HUES64 (cell line): ENCODE results near the gene CAPS.
"Not testable (repeated sequence)": the region's sequence is repeated elsewhere in the genome, so short reads cannot be mapped to it uniquely, and the experiment has no call there.

Source experiments
- H3K27ac ChIP-seq: 2 replicates; pipeline ENCODE4 v1.7.0; 2013; ENCODE audit warnings: low read depth, low read length, inconsistent platforms
- H3K27me3 ChIP-seq: 2 replicates; pipeline ENCODE4 v1.6.1; 2013; ENCODE audit warnings: mild to moderate bottlenecking, low read length; ENCODE audit not compliant: insufficient read depth
- H3K36me3 ChIP-seq: 2 replicates; pipeline ENCODE4 v1.6.1; 2013; ENCODE audit warnings: mild to moderate bottlenecking, low read length; ENCODE audit not compliant: insufficient read depth
- H3K4me1 ChIP-seq: 2 replicates; pipeline ENCODE4 v1.6.1; 2013; ENCODE audit warnings: mild to moderate bottlenecking, low read length, moderate library complexity; ENCODE audit not compliant: insufficient read depth
- H3K4me3 ChIP-seq: 2 replicates; pipeline ENCODE4 v1.5.1; 2013; ENCODE audit warnings: mild to moderate bottlenecking, low read length, moderate library complexity
- H3K9ac ChIP-seq: 2 replicates; pipeline ENCODE4 v1.6.1; 2013; ENCODE audit warnings: mild to moderate bottlenecking, low read depth, low read length
- H3K9me3 ChIP-seq: 2 replicates; pipeline ENCODE4 v1.6.1; 2013; ENCODE audit warnings: low read depth, low read length; ENCODE audit not compliant: insufficient read depth
- WGBS: fragments of 150-250, 120-280 bp; methylation state at CpG from one replicate; pipeline ENCODE4 v1.1.7; 2013; ENCODE audit warnings: missing lambda C conversion rate; 5-methylcytosine and 5-hydroxymethylcytosine counted together

CAPS gene

DNA sequence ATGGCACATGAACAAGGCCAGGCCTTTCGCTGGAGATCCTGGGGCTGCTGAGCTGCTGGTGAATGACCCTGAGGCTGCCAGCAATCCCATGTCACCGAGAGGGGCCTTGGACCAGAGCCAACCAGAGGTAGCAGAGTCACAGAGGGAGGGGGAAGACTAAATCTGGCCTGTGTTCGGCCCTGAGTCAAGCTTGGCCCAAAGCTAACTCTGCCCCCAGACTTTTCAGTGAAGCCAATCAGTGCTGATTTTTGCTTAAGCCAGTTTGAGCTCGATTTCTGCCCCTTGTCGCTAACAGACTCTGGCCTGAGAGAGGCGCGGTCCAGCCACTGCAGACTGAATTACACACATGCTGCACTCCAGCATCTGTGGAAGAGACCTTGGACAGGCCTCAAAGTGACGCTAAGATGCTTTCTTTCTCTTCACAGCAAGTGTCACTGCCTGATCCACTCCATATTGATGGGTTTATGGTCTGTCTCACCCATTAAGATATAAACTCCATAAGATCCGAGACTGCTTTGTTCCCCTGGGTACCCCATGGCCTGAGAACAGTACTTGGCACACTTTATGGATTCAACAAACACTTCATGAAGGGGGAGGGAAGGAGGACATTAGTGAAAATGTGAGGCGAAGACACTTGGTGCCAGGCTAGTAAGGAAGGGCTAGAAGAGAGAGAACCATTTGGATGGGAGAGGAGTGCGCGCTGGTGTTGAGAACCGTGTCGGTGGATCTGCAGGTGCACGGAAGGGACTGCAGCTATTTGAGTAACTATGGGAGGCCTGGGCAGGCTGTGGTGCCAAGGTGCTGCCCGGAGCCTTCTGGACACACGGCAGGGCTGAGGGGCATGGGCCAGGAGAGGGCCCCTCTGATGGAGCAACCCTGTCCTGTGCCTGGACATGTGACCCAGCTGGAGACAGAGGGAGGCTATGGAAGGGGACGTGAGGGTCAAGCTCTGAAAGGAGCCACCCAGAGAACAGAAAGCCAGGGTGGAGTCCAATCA is 46.2 kb downstream of the CAPS start:
- no peak overlapping the region for H3K9ac ChIP-seq
- no peak overlapping the region for H3K4me3 ChIP-seq
- no peaks in the 10 kb centered on the region for H3K36me3 ChIP-seq
- peaks cover 34% of the 10 kb centered on the region for H3K4me1 ChIP-seq
- H3K27me3 ChIP-seq, result no peaks in the 10 kb centered on the region
- H3K27ac ChIP-seq, result no peak overlapping the region
- no peaks in the 10 kb centered on the region for H3K9me3 ChIP-seq
- WGBS, result 93% methylated on average over 18 of the region's 18 CpGs

DNA sequence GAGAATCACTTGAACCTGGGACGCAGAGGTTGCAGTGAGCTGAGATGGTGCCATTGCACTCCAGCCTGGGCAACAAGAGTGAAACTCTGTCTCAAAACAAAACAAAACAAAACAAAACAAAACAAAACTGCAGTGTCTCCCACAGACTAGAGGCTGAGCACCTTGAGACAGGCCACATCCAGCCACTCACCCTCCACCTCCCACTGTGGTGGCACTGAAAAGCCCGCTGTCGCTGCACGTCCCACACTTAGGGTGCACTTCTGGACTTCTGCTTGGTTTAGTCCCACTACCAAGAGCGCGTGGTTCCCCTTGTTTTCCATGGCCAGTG is 47.6 kb downstream of the CAPS start:
- H3K4me3 ChIP-seq, H3K27ac ChIP-seq, H3K27me3 ChIP-seq, H3K9me3 ChIP-seq, H3K9ac ChIP-seq, H3K36me3 ChIP-seq: not testable (repeated sequence)
- 94% methylated on average over 5 of the region's 6 CpGs for WGBS
- peaks cover 27% of the 10 kb centered on the region for H3K4me1 ChIP-seq

DNA sequence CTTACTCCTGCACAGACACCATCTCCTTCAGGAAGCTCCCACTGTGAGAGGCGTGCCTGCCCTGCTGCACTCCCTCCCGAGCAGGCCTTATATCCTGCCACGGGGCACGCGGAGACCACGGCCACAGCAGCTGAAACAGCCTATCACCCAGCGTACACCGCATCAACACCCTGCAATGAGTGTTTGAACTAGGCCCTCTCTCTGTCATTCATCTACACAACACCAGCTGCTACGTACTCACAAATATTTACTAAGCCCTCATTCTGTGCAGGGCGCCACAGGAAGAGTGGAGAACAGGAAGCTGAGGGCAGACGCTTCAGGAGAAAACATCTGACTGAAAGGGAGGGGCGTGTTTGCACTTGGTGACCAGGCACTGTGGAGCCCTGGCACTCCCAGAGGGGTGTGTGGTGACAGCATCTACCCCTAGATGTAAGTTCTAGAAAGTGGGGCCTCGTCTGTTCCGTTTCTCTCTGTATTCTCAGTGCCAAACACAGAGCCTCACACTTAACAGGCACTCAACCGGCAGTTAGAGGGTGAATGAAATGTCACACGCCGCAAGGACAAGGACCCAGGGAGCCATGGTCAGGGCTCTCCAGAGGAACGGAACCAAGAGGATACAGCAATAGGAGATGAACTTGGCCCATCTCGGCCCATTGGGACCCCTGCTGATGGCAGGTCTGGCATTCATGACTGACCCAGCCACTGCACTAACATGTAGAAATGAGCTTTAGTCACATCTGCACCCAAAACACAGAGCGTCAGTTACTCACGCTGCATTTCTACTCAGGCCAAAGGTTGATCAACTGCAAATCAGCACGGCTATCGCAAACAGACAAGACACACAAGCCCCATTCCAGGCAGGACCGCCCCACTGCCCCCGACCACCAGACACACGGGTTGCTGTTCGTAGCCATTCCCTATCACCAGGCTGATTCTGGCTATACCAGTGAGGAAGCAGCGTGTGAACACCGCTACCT is 48.2 kb downstream of the CAPS start:
- WGBS, result 78% methylated on average over 29 of the region's 29 CpGs

DNA sequence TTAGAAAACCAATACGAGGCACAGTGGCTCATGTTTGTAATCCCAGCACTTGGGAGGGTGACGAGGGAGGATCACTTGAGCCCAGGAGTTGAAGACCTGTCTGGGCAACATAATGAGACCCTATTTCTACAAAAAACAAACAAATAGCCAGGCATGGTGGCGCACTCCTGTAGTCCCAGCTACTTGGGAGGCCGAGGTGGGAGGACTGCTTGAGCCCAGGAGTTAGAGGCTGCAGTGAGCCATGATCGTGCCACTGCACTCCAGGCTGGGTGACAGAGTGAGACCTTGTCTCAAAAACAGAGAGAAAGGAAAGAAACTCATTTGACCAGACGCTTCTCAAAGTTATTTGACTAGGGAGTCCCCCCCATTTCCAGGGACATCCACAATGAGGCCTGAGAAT is 49.2 kb downstream of the CAPS start:
- WGBS, result 95% methylated on average over 6 of the region's 6 CpGs
- not testable (repeated sequence) for H3K9me3 ChIP-seq, H3K36me3 ChIP-seq, H3K27ac ChIP-seq, H3K9ac ChIP-seq, H3K27me3 ChIP-seq, H3K4me3 ChIP-seq
- peaks cover 16% of the 10 kb centered on the region for H3K4me1 ChIP-seq

More for the DNA sequence above, 48.2 kb downstream of the CAPS start:
- Histone ChIP-seq H3K4me3 (no peak overlapping the region), H3K4me1 (peaks cover 21% of the 10 kb centered on the region), H3K9me3 (no peaks in the 10 kb centered on the region), H3K9ac (no peak overlapping the region), H3K36me3 (peaks cover 3% of the 10 kb centered on the region; the same call in 1 of the 2 replicates), H3K27me3 (no peaks in the 10 kb centered on the region), H3K27ac (no peak overlapping the region)

DNA sequence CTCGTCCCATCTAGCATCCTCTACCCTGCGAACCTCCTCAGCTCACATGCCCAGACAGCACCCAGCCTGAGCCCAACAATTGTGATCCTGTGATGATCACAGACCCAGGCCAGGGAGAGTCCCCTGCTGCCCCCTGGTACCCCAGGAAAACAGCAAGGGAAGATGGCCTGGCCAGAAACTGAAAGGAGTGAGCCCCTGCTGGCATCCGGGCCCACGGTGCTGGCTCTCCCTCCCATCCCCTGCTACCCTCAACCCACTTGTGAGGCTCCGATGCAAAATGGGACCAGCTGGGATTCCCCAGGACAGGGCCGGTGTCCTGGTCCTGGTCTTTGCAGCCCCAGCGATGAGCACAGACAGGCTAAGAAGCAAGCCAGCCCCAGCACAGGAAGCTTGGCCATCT is 49.8 kb downstream of the CAPS start:
- H3K36me3 ChIP-seq, result peaks cover 3% of the 10 kb centered on the region; the same call in 1 of the 2 replicates
- no peak overlapping the region; the same call in 1 of the 2 replicates for H3K9ac ChIP-seq
- H3K27me3 ChIP-seq, result no peaks in the 10 kb centered on the region
- no peak overlapping the region for H3K4me3 ChIP-seq
- WGBS, result 92% methylated on average over 7 of the region's 7 CpGs
- H3K4me1 ChIP-seq, result peaks cover 17% of the 10 kb centered on the region
- H3K9me3 ChIP-seq, result no peaks in the 10 kb centered on the region
- H3K27ac ChIP-seq, result no peak overlapping the region

DNA sequence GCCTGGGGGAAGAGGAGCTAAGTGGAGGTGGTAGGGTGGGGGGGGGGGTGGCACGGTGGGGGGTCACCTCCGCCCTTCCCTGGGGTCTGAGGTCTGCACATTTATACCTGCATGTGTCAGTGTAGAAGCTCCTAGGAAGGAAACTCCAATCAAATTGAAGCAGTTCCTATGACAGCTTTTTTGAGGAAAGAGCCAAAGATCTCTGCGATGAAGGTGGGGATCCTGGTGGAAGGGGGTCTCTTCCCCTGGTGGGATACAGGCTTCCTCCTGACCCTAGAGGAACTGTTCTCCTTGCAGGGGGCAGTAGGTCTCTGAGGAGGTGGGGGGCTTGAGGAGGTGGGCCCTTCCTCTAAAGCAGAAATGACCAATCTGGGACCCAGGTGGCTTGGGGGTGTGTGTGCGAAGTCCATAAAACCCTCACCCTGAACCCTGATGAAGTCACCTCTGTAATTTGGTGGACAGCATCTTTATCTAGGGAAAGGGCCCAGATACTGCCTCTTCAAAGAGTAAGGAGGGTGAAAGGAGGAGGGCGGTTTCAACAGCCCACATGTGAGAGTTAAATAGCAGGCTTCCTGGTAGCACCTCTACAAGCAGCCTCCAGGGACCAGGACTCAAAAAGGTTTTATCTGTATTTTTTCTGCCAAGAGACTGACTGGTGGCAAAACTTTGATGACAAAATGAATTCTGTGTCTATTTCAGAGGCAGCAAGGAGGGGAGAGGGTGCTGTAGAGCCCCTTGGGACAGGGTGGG is 50.9 kb downstream of the CAPS start:
- Histone ChIP-seq H3K27ac (no peak overlapping the region), H3K36me3 (peaks cover 3% of the 10 kb centered on the region; the same call in 1 of the 2 replicates), H3K9me3 (no peaks in the 10 kb centered on the region), H3K27me3 (no peaks in the 10 kb centered on the region), H3K4me3 (no peak overlapping the region), H3K9ac (no peak overlapping the region), H3K4me1 (peaks cover 17% of the 10 kb centered on the region)
- WGBS, result 93% methylated on average over 4 of the region's 5 CpGs
